AG10803 (cell line): ENCODE measurements around the gene ZNF521.

Source experiments
- DNase-seq: peaks from one replicate; pipeline ENCODE4 v3.0.0; 2010; ENCODE audit warnings: low read depth
- H3K4me3 ChIP-seq: 2 replicates; pipeline ENCODE4 v1.5.1; 2011; ENCODE audit warnings: mild to moderate bottlenecking, low read length, control low read depth
- TF ChIP-seq, protein P1 (sequence below): conservative IDR thresholded peaks from 2 replicates; pipeline ENCODE4 v1.5.1; 2011; ENCODE audit warnings: mild to moderate bottlenecking, low read length, control low read depth, inconsistent platforms

The ZNF521 gene

DNA sequence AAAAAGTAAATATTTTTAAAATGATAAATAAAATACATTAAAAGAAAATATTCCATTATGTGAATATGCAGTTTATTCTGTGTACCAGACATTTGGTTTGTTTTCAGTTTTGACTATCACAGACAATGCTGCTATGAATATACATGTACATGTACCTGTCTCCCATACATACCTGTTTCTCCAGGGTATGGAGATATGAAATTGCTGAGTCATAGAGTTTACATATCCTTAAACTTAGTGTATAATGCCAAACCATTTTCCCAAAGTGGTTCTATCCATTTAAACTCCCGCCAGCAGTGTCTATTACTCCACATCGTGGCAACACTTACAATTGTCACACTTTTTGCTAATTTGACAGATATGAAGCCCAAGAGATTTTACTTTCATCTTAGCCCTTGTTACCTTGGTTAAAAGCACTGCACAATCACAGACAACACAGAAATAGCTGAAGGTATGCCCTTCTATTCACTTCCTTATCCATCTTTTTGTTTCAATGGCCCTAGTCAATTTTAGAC is 56.3 kb downstream of the ZNF521 start:
- no peak overlapping the region for H3K4me3 ChIP-seq
- no peak for DNase-seq
- TF ChIP-seq, protein P1, sequence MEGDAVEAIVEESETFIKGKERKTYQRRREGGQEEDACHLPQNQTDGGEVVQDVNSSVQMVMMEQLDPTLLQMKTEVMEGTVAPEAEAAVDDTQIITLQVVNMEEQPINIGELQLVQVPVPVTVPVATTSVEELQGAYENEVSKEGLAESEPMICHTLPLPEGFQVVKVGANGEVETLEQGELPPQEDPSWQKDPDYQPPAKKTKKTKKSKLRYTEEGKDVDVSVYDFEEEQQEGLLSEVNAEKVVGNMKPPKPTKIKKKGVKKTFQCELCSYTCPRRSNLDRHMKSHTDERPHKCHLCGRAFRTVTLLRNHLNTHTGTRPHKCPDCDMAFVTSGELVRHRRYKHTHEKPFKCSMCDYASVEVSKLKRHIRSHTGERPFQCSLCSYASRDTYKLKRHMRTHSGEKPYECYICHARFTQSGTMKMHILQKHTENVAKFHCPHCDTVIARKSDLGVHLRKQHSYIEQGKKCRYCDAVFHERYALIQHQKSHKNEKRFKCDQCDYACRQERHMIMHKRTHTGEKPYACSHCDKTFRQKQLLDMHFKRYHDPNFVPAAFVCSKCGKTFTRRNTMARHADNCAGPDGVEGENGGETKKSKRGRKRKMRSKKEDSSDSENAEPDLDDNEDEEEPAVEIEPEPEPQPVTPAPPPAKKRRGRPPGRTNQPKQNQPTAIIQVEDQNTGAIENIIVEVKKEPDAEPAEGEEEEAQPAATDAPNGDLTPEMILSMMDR = no peak

DNA sequence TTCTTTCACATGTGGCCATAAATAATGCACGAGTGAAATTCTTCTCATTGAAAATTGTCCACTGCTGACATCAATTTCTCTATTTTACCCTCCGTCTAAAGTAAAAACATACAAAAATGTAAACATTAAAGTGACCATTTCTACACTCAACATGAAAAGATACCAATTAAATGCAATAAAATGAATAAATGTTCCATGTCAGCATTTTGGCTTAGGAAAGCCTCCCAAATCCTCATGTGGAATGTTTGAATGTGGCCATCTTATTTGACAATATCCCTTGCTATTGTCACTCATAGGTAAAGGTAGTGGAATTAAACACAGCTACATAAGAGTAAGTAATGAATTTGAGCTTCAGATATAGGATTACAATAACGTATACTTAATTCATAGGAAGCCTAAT is 60.8 kb downstream of the ZNF521 start:
- H3K4me3 ChIP-seq = no peak overlapping the region
- no peak for DNase-seq

DNA sequence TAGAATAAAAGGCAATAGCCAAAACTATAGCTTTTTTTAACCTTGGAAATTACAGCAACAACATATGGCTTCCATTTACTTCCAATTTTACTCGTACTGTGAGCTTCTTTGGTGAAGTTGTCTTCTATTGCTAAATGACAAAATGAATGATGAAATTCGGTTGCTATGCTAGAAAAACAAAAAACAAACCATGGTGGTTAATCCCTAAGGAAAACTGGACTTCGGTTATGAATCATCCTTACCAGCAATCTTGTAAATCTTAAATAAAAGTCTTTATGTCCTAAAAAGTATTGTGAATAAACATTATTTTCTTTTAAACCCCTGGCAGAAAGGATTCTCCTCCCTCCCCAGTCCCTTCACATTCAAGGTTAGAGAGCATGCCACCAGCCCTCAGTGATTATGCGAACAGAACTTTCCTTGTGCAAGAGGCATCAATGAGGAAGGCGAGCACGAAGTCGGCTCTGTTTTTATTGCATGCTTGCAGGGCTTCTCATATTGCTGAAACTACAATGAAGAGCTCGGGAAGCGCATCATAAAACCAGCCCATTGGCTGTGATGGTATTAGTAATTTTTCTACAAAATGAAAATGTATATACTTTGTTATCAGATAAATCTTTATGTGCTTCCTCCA is 62.9 kb downstream of the ZNF521 start:
- TF ChIP-seq, protein P1 = no peak
- peak overlapping the region; percentile 30 for H3K4me3 ChIP-seq
- DNase-seq = peak; percentile 96

More for the DNA sequence above, 60.8 kb downstream of the ZNF521 start:
- TF ChIP-seq, protein P1 = no peak

DNA sequence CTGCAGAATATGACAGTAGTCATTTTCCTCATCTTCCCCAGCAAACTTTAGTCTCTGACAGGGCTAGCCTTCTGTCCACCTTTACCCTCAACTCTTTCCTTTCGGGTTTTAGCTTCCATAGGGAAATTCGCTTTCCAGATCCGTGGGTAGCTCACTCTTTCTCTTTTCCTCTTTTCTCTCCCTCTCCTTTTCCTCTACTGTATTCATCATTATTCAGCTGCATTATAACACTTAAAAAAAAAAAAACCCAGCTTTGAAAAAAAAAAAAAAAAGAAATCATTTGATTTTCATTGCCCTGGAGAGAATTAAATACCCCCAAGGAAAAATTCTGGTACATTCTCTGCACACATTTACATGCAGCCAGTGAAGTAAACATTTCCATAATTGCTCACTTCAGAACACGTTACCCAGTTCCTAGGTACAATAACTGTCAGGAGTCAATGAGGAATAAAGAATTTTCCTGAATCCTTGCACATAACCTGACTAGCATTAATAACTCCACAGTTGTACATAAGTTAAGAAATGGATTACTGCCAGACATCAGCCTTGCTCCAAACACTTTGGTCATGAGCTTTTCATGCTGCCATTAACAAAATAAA is 63.5 kb downstream of the ZNF521 start:
- H3K4me3 ChIP-seq = no peak overlapping the region
- DNase-seq = no peak
- TF ChIP-seq, protein P1 = no peak

DNA sequence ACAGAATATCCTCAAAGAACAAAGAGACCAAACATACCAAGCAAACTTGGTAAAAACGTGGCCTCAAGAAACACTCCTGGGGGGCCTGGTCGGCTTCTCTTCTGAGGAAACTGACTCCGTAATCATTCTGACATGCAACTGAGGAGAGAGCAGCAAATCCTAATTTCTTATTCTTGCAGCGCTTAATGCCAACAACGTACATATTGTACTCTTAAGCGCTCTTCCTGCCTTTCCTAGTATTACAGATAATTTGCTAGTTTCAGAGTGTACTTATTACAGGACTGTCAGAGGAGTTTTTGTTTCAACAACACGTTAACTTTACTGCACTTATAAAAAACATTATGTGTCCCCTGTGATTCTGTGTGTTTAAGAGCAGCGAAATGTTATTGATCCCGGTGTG is 64.9 kb downstream of the ZNF521 start:
- no peak for DNase-seq
- H3K4me3 ChIP-seq = no peak overlapping the region
- TF ChIP-seq, protein P1 = no peak

DNA sequence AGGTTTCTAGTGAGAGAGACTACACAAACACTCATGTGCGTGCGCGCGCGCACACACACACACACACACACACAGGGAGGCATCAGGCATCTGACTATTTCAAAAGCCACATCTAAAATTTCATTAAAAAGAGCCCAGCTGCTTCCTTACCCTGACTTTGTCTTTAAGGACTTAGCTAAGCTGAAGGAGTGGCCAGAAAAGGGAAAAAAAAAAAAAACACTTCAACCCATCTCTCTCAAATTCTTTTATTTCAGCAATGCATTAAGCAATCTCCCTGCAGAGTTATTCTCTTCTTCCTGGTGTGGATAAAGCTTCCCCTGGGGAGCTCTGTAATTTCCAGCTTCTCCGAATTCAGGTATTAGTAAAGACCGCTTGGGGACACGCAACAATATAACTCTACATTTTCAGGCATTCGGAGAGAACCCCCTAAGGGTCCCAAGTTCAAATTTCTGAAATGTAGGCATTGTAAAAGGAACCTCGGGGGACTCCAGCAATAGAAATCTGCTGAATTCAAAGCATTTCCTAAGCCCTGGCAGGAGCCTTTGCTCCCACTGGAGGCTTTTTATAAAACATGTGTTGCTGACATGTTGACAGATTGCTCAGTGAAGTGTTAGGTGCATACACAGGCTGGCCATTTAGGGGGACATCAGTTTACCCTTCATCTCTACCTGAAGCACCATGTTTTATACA is 67.0 kb downstream of the ZNF521 start:
- TF ChIP-seq, protein P1 = no peak
- peak overlapping the region; percentile 2 for H3K4me3 ChIP-seq
- DNase-seq = peak; percentile 85

DNA sequence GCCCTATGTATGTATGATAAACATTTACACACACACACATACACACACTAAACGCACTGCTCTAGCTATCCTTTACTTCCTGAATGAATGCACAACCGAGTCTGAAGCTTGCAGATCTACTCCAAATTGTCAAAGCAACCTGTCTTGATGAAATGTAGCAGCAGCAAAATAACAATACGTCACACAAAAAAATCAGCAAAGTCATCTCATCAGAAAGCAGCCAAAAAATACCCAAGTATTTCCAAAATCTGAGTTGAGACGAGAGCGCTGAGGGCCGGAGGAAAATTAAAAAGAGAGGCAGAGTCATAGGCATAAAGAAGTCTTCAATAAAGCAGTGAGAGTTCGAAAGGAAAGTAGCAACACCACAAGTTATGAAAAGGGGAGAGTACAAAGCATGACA is 67.7 kb downstream of the ZNF521 start:
- peak; percentile 25 for DNase-seq
- TF ChIP-seq, protein P1 = no peak

More for the DNA sequence above, 67.7 kb downstream of the ZNF521 start:
- H3K4me3 ChIP-seq = peak overlapping the region; percentile 2
